Measurements from ENCODE around the gene PGM2.

PGM2 gene

GRCh38 chr4:37835806-37836205 is 9.3 kb downstream of the PGM2 start:
- TF ChIP-seq CTCF (IDR thresholded peaks at IDR 0.05; ENCODE audit: low read depth, low read length): no peak
- no peaks in the 10 kb centered on the region for H3K4me1 ChIP-seq
- H3K4me3 ChIP-seq (ENCODE audit: low read depth, low read length): no peak overlapping the region
- peaks cover 46% of the 10 kb centered on the region for H3K36me3 ChIP-seq
- no peak for DNase-seq
- no peaks in the 10 kb centered on the region for H3K27me3 ChIP-seq
- no peaks in the 10 kb centered on the region for H3K9me3 ChIP-seq

- no peaks in the 10 kb centered on the region for H3K9me3 ChIP-seq
- no peak overlapping the region for H3K4me3 ChIP-seq (ENCODE audit: low read depth, low read length)
- no peaks in the 10 kb centered on the region for H3K4me1 ChIP-seq
- peaks cover 43% of the 10 kb centered on the region for H3K36me3 ChIP-seq
- TF ChIP-seq CTCF (IDR thresholded peaks at IDR 0.05; ENCODE audit: low read depth, low read length): no peak
- no peak for DNase-seq
- H3K27me3 ChIP-seq: no peaks in the 10 kb centered on the region
Measured at GRCh38 chr4:37836274-37836673, 9.8 kb downstream of the PGM2 start.

DNA sequence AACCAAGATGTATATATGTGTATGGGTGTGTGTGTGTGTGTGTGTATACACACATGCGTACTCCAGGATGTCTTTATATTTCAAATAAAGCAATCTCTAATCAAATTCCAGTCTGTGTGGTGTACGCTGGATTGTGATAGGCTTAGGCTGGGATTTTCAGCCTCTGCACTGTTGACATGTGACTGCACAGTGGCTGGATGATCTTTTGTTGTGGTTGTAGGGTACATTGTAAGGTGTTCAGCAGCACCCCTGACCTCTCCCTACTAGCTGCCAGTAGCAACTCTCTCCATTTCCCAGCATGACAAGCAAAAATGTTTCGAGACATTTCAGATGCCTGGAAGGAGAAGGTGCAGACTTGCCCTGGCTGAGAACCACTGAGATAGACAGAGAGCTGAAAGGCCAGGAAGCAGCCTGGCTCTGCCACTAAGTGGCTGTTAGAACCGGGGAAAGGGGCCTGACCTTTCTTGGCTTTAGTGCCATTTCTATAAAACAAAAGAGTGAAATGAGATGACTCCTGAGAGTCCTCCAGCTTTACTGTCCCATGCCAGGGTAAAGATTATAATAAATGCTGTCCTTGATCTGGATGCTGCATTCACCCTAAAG is 10.5 kb downstream of the PGM2 start:
- DNase-seq: no peak
- H3K4me1 ChIP-seq: no peaks in the 10 kb centered on the region
- no peak overlapping the region for H3K4me3 ChIP-seq (ENCODE audit: low read depth, low read length)
- H3K9me3 ChIP-seq: no peaks in the 10 kb centered on the region
- no peaks in the 10 kb centered on the region for H3K27me3 ChIP-seq
- TF ChIP-seq CTCF (IDR thresholded peaks at IDR 0.05; ENCODE audit: low read depth, low read length): no peak
- H3K36me3 ChIP-seq: peaks cover 40% of the 10 kb centered on the region

GRCh38 chr4:37837446-37837845 is 11.0 kb downstream of the PGM2 start:
- no peak for TF ChIP-seq CTCF (IDR thresholded peaks at IDR 0.05; ENCODE audit: low read depth, low read length)
- no peaks in the 10 kb centered on the region for H3K4me1 ChIP-seq
- DNase-seq: no peak
- H3K9me3 ChIP-seq: no peaks in the 10 kb centered on the region
- H3K4me3 ChIP-seq (ENCODE audit: low read depth, low read length): no peak overlapping the region
- no peaks in the 10 kb centered on the region for H3K27me3 ChIP-seq
- peaks cover 38% of the 10 kb centered on the region for H3K36me3 ChIP-seq

DNA sequence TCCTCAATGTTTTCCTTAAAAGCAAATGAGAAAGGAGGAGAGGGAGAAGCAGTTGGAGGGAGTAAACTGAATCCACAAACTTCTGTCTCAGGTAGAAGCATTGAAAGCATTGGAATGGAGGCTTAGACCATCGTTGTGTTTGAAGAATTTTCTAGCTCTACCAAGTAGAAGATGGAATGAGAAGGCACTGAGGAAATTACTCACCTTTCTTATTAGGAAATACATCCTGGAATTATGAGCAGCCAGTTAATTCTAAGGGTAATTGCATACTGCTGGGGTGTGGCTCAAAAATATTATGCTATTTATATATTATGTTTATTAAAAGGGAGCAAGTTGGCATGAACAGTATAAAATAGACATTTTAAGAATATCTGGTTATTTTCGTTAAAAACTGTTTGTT is 12.9 kb downstream of the PGM2 start:
- TF ChIP-seq CTCF (IDR thresholded peaks at IDR 0.05; ENCODE audit: low read depth, low read length): no peak

DNA sequence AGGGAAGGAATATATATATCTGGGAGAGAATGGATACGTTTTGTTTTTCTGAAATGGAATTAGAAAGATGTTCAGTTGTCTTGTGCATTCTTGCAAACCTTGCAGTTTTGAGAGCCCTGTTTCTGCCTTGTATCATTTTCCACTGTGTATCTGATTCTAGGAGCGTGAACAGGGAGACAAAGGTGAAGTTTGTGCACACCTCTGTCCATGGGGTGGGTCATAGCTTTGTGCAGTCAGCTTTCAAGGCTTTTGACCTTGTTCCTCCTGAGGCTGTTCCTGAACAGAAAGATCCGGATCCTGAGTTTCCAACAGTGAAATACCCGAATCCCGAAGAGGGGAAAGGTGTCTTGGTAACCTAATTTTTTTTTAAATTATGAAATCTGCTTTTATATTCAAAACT is 17.7 kb downstream of the PGM2 start:
- Histone ChIP-seq H3K4me1 (no peaks in the 10 kb centered on the region), H3K27me3 (no peaks in the 10 kb centered on the region), H3K4me3 (ENCODE audit: low read depth, low read length) (no peak overlapping the region), H3K36me3 (peaks cover 41% of the 10 kb centered on the region), H3K9me3 (no peaks in the 10 kb centered on the region)
- no peak for TF ChIP-seq CTCF (IDR thresholded peaks at IDR 0.05; ENCODE audit: low read depth, low read length)
- DNase-seq: no peak

More for the DNA sequence above, 12.9 kb downstream of the PGM2 start:
- Histone ChIP-seq H3K27me3 (no peaks in the 10 kb centered on the region), H3K4me1 (no peaks in the 10 kb centered on the region), H3K4me3 (ENCODE audit: low read depth, low read length) (no peak overlapping the region), H3K36me3 (peaks cover 35% of the 10 kb centered on the region), H3K9me3 (no peaks in the 10 kb centered on the region)
- DNase-seq: no peak
